ENCODE measurements around the gene SLC35A4.
A peak's percentile ranks its signal among the peaks of the same experiment; 100 is the strongest.

SLC35A4 gene, protein sequence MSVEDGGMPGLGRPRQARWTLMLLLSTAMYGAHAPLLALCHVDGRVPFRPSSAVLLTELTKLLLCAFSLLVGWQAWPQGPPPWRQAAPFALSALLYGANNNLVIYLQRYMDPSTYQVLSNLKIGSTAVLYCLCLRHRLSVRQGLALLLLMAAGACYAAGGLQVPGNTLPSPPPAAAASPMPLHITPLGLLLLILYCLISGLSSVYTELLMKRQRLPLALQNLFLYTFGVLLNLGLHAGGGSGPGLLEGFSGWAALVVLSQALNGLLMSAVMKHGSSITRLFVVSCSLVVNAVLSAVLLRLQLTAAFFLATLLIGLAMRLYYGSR

DNA sequence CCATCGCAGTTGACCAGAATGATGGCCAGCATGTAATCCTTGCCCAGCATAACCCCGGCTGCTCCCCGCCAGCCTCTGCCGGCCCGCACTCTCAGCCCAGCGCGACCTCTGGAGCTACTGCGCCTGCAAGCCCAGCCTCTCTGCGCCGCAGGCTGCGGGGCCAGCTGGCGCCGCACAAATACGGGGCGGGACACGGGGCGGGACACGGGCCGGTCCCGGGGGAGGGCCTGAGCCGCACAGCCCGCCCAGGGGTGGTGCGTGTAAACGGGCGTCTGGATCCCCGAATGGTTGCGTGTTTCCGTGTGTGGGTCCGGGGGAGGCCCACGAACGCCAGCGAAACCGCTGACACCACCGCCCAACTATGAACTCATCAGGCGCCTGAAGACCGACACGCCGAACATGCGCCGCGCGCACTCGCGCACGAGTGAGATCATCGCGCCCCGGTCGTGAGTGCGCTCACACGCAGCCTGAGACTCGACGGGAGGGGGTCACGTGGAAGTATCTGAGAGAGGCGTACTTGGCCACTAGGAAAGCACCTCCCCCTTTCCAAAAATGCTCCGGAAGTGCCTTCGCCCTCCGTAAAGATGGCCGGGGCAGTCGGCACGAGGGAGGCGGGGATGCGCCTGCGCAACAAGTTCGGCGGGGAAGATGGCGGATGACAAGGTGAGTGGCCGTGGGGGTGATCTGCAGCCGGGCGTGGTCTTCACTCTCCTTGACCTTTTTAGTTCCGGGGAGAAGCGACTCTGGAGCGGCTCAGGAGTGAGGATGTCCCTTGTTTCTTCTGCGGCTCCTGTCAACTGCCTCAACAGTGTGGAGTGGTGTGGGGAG, at the start of gene SLC35A4, which contains the start of gene APBB3:
SLC35A4 (plus strand) TSS at position 633 of the 828 bp plus-strand sequence. CDS start 2,342 bp downstream, outside the sequence.
APBB3 (minus strand) TSS at position 403 of the 828 bp plus-strand sequence; CDS start at position 50, 353 bp downstream.
- peak; percentile 90 to 93 for DNase-seq (ENCODE audit: low read depth in 2 of 2, low spot score in 1 of 2)

DNA sequence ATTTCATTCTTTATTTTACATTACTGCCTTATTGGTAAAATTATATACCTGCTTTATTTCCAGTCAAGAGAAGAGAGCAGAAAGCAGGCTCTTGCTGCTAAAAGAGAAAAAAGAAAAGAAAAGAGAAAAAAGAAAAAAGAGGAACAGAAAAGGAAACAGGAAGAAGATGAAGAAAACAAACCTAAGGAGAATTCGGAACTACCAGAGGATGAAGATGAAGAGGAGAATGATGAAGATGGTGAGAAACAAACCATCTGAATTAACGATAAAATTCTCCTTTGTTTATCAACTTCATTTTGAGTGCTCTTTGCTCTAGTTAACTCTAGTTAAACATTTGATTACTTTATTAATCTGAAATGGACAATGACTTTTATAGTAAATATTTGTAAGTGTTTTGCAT, 40.6 kb upstream of the SLC35A4 start:
- DNase-seq (ENCODE audit: low read depth in 2 of 2, low spot score in 1 of 2): no peak

DNA sequence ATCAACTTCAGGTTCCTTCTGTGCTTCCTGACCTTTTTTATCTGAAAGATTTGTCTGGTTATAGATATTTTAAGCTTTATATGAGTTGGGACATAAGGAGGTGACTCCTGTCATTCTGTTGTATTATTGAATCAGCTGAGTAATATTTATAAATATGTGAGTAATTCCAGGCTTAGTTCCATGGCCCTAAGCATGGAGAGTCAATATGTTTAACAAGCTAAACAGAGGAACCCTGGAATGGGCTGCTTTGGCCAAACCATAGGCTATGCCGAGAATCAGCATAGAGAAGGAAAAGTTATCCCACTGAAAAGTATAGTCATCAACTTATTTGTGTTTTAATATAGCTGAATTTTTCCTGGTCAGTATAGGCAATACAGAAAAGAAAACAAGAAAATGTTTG, 24.4 kb upstream of the SLC35A4 start:
- no peak for DNase-seq (ENCODE audit: low read depth in 2 of 2, low spot score in 1 of 2)

DNA sequence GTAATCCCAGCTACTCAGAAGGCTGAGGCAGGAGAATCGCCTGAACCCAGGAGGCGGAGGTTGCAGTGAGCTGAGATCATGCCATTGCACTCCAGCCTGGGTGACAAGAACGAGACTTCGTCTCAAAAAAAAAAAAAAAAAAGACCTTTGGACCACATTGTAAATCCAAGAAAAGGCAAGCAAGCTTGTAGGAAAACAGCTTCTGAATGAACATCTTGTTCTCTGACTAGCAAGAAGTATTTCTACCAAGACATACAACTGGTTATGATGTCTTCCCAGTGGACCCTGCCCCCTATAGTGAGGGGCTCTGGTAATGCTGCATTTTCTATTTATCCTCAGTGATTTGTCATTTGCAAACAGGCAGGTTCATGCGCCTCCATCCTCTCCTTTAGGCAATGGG, 21.7 kb upstream of the SLC35A4 start:
- no peak for DNase-seq (ENCODE audit: low read depth in 2 of 2, low spot score in 1 of 2)

DNA sequence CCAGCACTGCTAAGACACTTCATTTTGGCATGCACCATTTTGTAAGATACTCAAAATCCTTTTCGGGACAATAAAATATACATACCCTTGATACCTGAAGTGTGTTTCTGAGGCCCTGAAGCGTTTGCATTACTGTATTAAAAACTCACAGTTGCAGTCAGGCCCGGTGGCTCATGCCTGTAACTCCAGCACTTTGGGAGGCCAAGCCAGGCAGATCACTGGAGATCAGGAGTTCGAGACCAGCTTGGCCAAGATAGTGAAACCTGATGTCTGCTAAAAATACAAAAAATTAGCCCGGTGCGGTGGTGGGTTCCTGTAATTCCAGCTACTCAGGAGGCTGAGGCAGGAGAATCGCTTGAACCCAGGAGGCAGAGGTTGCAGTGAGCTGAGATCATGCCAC, 19.6 kb upstream of the SLC35A4 start:
- no peak for DNase-seq (ENCODE audit: low read depth in 2 of 2, low spot score in 1 of 2)

DNA sequence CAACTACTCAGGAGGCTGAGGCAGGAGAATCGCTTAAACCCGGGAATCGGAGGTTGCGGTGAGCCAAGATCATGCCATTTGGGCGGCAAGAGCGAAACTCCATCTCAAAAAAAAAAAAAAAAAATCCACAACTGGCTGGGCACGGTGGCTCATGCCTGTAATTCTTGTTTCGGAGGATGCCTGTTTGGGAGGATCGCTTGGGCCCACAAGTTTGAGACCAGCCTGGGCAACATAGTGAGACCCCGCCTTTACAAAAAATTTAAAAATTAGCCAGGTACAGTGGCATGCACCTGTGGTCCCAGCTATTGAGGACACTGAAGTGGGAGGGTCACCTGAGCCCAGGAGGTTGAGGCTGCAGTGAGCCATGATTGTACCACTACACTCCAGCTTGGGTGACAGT, 19.0 kb upstream of the SLC35A4 start:
- DNase-seq (ENCODE audit: low read depth in 2 of 2, low spot score in 1 of 2): no peak

DNA sequence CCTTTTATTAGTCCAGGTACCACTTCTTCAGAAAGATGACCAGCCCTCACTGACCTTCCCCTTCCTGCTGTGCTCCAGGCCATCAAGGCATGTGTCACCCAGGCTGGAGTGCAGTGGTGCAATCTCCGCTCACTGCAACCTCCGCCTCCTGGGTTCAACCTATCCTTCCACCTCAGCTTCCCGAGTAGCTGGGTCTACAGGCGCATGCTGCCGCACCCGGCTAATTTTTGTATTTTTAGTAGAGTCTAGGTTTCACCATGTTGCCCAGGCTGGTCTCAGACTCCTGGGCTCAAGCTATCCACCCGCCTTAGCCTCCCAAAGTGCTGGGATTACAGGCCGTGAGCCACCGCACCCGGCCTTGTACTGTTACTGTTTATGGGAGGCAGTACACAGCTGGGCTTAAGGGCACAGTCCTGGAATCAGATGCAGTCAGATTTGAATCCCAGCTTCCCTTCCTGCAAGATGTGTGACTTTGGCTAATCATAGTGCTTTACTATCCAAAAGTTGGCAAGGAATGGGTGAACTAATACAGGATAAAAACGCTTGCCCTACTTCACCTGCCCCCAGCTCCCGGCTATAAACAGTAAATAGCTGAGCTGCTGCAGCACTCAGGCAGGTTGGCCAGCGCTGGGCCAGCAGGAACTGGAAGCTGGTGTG, 17.6 kb upstream of the SLC35A4 start:
- DNase-seq (ENCODE audit: low read depth in 2 of 2, low spot score in 1 of 2): no peak

DNA sequence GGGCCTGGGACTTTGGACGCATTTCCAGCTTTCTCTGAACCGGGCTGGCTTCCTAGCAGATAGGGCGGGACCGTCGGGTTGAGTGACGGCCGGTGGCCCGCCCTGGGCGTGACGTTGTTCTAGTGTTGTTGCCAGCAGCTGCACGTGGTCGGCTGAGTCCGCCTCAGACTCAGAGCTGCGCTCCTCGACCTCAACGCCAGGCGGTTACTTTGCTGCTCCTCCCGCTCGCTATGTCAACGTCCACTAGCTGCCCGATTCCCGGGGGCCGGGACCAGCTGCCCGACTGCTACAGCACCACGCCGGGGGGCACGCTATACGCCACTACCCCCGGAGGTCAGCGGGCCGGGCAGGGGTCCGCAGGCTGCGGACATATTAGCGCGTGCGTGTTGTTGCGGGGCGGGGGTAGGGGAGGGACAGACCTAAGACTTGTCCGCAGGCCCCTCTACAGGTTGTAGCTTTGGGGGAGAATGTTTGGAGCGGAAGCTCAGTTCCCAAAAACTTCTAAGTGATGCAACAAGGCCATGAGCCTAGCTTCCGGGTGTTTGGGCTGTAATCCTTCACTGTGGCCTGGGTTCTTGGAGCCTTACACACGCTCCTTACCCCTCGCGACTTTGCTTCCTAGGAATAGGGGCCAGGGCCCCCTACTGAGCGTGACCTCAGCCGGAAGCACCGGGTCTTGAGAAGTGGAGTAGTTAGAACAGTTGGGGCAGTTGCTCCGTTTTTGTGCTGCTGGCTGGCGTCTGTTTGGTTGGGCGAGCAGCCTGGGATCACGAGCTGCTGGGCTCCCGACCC, 16.9 kb upstream of the SLC35A4 start, which contains the start of gene EIF4EBP3:
EIF4EBP3 (plus strand) TSS at position 155 of the 792 bp plus-strand sequence; CDS start at position 231, 76 bp downstream.
- DNase-seq (ENCODE audit: low read depth in 2 of 2, low spot score in 1 of 2): peak; percentile 67 to 71

DNA sequence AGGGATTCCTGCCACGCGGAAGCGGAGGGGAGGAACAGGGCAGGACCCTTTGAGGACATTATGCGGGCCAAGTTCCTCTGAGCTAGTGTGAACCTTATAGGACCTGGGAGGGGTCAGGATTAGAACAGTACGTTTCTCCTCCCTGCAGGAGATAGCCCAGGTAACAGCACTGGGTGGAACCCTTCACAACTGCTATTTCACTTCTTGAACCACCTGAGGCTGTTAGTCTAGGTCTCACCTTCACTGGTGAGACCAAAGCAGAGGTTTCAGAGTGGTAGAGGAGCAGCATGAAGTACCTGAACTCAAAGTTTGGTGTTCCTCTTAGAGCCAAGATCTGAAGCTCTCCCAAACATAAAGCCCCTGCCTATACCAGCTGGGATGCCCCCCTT, 16.3 kb upstream of the SLC35A4 start:
- no peak for DNase-seq (ENCODE audit: low read depth in 2 of 2, low spot score in 1 of 2)

DNA sequence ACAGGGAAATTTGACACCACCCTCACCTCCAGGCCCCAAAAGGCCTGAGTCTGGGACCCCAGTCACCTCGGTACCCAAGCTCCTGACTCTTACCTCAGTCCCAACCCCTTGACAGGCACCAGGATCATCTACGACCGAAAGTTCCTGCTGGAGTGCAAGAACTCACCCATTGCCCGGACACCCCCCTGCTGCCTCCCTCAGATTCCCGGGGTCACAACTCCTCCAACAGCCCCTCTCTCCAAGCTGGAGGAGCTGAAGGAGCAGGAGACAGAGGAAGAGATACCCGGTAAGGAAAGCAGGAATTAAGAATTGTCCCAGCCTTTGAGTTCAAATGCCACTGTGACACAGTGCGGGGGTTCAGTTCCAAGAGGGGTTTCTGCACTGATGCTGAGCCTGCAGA, 15.8 kb upstream of the SLC35A4 start:
- DNase-seq (ENCODE audit: low read depth in 2 of 2, low spot score in 1 of 2): no peak

DNA sequence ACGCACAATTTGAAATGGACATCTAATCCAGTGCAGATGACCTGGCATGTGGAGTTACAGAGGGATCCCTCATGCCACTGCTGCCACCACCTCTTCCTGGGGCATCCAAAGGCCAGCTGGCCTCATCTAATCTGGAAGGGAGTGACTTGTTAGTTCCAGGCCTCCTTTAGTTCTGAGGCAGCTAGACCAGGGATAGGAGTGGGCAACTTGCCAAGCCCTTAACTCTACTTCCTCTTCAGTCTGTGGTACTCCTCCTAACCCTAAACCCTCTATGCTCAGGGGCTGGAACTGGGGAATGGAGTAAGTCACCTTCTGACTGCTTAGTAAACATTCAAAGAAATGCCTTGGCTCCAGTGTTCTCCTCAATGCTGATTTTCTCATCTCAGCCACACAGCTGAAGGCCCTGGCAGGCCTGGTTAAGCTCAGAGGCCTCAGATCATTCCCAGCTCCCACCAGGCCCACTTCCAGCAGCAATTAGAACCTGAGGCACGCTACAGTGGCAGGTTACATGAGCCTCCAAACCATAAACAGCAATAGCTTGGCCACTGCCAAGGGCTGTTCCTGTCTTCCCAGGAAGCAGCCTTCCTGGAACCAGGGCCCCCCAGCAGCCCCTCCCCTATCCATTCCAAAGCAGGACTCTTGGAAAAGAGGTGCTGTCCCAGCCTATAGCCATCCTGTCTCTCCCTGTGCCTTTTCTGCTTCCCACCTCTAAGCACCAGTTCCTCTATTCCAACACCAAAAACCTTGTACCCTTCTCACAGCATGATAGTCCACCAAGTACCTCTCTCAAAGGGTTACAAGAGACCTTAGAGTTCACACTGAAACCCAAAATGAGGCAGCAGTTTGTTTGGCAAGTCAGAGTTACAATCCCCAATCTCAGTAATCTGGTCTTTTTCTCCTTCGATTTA, 15.1 kb upstream of the SLC35A4 start:
- DNase-seq (ENCODE audit: low read depth in 2 of 2, low spot score in 1 of 2): no peak

DNA sequence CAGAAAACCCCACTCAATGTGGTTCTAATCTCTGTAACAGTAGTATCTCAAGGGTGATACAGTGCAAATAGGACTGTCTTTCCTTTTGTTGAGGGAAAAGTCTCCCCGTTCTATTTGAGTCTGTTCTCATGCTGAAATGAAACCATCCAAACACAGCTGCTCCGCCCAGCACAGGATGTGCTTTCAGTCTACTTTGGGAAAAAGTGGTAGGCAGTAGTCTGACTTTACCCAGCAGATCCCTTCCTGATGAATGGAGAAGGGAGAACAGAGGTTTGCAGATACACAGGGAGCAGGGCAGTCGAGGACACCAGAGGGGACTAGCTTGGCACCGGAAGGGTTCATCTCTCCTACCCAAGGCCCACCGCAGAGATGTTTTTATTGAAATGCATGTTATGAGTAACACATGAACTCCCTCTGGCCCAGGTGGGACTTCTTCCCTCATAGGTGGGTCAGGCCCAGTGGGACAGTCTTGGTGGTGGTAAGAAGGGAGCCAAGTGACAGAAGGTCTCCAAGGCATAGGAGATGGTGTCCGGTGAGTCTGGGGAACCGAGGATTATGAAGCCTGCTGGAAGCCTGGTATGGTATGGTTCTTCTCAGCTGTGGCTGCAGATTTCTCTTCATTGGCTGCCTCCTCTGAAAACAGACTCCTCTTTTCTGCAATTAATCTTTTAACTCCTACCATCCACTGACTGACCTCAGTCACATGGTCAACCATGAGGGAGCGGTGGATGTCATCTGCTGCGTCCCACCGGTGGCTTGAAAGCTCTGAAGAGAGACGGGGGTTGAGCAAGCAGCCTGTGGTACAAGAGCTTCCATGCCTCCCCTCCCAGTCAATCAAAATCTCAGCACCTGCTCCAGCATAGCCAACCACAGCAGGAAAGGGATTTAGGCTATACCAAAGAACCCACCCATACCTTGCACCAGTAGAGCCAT, 14.2 kb upstream of the SLC35A4 start:
- no peak for DNase-seq (ENCODE audit: low read depth in 2 of 2, low spot score in 1 of 2)

DNA sequence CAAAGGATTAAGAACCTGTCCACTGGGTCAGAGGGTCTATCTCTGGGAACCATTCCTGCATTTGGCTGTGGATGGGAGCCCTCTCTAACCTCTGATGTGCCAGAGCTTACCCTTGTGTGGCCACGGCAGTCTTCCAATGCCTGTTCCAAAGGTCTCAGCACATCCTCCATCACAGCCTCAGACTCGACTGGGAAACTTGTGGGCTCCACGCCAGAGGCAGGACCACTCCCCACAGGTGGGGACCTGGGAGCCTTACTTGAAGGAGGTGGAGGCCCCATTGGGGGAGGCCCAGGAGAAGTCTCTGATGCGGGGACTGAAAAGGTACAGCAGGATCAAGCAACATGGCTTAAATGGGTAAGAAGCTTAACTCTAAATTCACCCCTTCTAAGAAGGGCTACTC, 12.8 kb upstream of the SLC35A4 start:
- DNase-seq (ENCODE audit: low read depth in 2 of 2, low spot score in 1 of 2): no peak

DNA sequence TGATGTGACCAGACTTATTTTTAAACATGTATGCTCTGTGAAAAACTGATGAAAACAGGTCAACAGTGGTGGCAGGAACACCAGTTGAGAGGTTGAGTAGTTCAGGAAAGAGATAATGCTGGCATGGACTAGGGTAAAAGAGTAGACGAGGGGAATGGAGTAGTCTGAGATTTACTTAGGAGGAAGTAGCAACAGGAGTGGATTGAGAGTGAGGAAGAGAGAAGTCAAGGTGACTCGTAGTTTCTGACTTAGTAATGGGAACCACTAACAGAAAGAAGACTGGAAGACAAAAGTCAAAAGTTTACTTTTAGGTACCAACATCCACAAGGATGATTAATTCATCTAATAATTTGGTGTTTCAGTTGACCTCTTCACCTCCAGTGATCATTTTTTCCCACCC, 11.0 kb upstream of the SLC35A4 start:
- DNase-seq (ENCODE audit: low read depth in 2 of 2, low spot score in 1 of 2): no peak

DNA sequence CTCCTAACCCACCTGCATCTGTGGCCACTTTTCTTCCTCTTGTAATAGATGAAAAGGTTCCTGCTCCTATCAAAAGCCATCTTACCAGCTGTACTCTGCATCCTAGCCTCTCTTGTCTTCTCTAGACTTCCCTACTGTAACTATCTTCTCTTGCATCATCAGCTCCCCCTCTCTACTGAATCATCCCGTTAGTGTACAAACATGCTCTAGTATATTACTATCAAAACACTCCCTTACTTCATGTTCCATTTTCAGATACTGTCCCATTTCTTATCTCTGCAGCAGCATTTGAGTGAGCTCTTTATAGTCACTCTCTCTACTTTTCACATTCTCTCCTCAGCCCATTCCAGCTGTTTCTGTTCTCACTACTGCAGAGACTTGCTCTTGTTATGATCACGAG, 10.2 kb upstream of the SLC35A4 start:
- no peak for DNase-seq (ENCODE audit: low read depth in 2 of 2, low spot score in 1 of 2)

DNA sequence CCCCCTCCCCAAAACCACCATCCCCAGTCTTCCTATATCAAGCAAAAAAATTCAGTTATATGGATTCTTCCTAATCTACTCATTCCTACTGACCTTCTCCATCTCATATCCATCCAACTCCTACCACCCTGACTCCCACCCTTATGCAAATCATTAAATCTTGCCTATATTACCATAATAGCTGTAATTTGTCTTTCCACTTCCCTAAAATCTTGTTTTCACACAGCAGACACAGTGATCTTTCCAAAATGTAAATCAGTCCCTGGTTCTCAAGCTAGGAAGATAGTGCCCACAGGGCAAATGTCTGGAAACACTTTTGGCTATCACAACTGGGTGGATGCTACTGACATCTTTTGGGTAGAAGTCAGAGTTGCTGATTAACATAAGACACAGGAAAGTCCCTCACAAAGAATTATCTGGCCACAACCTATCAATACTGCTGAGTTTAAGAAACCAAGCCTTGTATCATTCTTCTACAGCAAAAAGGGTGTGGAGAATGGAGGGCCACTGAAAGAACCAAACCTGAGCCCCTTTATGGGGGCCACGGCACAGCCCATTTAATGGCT, 8.8 kb upstream of the SLC35A4 start:
- no peak for DNase-seq (ENCODE audit: low read depth in 2 of 2, low spot score in 1 of 2)

DNA sequence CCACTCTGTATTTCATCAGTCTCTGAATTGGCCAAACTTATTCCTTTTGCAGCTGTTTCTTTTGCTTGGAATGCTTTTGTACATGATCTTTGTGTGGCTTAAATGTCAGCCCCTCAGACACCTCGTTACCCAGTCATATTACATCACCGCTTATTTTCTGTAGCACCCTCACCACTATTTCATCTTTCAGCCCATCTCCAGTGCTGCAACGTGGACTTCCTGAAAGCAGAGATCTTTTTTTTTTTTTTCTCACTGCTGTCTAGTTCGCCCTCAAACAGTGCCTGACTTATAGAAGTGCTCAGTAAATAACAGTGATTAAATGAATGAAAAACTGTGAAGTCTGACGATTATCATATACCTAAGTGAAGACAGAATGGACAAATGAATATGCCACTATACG, 8.2 kb upstream of the SLC35A4 start:
- DNase-seq (ENCODE audit: low read depth in 2 of 2, low spot score in 1 of 2): no peak

DNA sequence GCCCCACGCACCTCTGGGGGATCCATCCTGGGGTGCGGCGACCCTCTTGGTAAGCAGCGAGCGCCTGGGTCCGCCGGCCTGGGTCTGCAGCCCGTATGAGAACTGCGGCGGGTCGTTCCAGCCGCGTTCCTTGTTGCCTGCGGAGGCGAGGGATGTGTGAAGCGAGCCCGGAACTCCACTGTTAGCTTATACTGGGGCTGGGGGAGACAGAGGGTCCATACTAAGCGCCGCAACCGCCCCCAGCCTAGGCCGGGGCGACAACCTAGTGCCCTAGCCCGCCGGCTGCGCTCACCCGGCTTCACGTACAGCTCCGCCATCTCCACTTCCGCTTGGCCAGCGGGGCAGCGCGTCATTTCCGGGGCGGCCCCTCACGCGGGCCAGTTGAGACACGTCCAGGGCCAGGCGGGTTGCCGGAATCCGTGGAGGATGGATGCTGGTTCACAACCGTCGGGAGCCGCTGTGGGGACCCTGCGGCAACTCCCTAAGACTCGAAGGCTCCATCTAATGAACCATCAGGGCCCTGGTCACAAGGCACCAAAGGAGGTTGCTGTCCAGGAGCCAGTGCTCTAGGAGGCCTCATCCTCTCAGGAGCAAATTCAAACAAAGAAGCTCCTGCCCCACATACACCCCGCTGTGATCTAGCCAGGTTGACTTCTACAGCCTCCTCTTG, 7.4 kb upstream of the SLC35A4 start, which contains the start of gene SRA1:
SRA1 (minus strand) TSS at position 338 of the 670 bp plus-strand sequence; CDS start at position 317, 21 bp downstream.
- peak; percentile 66 to 68 for DNase-seq (ENCODE audit: low read depth in 2 of 2, low spot score in 1 of 2)

Data from stimulated activated CD8-positive, alpha-beta memory T cell treated with anti-CD3 and anti-CD28 coated beads, Interleukin-4, amount 100 ng/mL, for 1 hour (primary cell).